Peyer's patch (tissue), 4 donors: ENCODE data around the gene CRYL1. TPM values are rescaled to one million over a fixed set of nuclear protein-coding genes. Genes with fewer than 3 reads are reported as not detected.

Experiments used
- DNase-seq, 3 donors: peaks; one replicate each; pipeline ENCODE4 v3.0.0-alpha.2; 2017 to 2019
- H3K27ac ChIP-seq, 4 donors: fragments of 200-600 bp; sonication (generic); one replicate each; pipeline ENCODE4 v1.5.1; 2016 to 2019
- H3K27me3 ChIP-seq, 2 donors: fragments of 200-600 bp; sonication (generic); one replicate each; pipeline ENCODE4 v1.5.1; 2019
- H3K36me3 ChIP-seq, 3 donors: fragments of 200-600 bp; sonication (generic); one replicate each; pipeline ENCODE4 v1.5.1; 2016 to 2019
- H3K4me1 ChIP-seq, 4 donors: fragments of 200-600 bp; sonication (generic); one replicate each; pipeline ENCODE4 v1.5.1; 2016 to 2019
- H3K4me3 ChIP-seq, 4 donors: fragments of 200-600 bp; sonication (generic); 1 replicate in 3 of 4; 2 replicates in 1 of 4; pipeline ENCODE4 v1.5.1; 2016 to 2019; ENCODE audit warnings: mild to moderate bottlenecking in 1 of 4
- H3K9me3 ChIP-seq, 4 donors: fragments of 200-600 bp; sonication (generic); one replicate each; pipeline ENCODE4 v1.5.1; 2016 to 2019; ENCODE audit warnings: mild to moderate bottlenecking in 1 of 4
- POLR2A ChIP-seq, 2 donors: fragments of 450-650 bp; IDR thresholded peaks; one replicate each; pipeline ENCODE4 v1.5.1; 2017; ENCODE audit warnings: antibody characterized with exemption in 2 of 2, mild to moderate bottlenecking in 2 of 2, moderate library complexity in 2 of 2
- total RNA-seq, 4 donors: library from RNA; depleted of rRNA; stranded (reverse); fragments of >200 nt; gene quantifications; one replicate each; pipeline ENCODE4 v1.1.0, GENCODE V29; 2016
- TF ChIP-seq, protein P1 (sequence below), 6 experiments: fragments of 450-650 bp in 4 of 6; fragments of 200-600 bp in 2 of 6; sonication (generic) in 1 of 6; IDR thresholded peaks; one replicate each; pipeline ENCODE4 v1.5.1; 2017 to 2019; ENCODE audit warnings: antibody characterized with exemption in 6 of 6, mild to moderate bottlenecking in 3 of 6, moderate library complexity in 1 of 6

CRYL1 gene
- total RNA-seq, 4 donors from 2014 or later, result 81.7 to 357 (median 299) TPM

DNA sequence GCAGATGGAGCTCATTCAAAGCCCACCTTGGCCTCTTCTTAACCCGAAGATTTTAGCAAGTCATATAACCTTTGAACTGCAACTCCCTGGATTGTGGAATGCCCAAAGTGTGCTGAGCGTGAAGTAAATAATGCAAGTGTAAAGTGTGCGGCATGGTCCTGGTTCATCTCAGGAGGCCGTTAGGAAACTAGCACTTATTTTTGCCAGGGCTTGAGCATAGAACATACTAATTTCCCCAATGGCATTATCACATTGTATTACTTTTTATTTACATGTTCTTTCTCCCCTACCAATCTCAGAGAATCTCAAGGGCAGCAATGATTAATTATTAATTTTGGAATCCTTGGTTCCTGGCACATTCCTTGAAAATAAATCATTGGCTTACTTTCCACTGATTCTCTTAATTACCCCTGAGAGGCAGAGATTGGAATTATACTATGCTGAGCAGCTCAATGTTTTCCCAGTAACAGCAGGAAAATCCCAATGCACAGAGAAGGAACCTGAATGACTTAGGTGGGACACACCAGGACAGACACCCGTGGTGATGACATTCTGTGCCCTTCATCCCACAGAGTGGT is 164.7 kb downstream of the CRYL1 start:
- Histone ChIP-seq H3K4me1 (no peaks in the 10 kb centered on the region), H3K36me3 (no peaks in the 10 kb centered on the region), H3K9me3 (no peaks in the 10 kb centered on the region), H3K4me3 (no peak overlapping the region), H3K27ac (no peak overlapping the region), H3K27me3 (no peaks in the 10 kb centered on the region)
- TF ChIP-seq, protein P1, sequence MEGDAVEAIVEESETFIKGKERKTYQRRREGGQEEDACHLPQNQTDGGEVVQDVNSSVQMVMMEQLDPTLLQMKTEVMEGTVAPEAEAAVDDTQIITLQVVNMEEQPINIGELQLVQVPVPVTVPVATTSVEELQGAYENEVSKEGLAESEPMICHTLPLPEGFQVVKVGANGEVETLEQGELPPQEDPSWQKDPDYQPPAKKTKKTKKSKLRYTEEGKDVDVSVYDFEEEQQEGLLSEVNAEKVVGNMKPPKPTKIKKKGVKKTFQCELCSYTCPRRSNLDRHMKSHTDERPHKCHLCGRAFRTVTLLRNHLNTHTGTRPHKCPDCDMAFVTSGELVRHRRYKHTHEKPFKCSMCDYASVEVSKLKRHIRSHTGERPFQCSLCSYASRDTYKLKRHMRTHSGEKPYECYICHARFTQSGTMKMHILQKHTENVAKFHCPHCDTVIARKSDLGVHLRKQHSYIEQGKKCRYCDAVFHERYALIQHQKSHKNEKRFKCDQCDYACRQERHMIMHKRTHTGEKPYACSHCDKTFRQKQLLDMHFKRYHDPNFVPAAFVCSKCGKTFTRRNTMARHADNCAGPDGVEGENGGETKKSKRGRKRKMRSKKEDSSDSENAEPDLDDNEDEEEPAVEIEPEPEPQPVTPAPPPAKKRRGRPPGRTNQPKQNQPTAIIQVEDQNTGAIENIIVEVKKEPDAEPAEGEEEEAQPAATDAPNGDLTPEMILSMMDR (IDR thresholded peaks at IDR 0.05), result no peak
- TF ChIP-seq POLR2A (IDR thresholded peaks at IDR 0.05), result no peak
- DNase-seq, result no peak

DNA sequence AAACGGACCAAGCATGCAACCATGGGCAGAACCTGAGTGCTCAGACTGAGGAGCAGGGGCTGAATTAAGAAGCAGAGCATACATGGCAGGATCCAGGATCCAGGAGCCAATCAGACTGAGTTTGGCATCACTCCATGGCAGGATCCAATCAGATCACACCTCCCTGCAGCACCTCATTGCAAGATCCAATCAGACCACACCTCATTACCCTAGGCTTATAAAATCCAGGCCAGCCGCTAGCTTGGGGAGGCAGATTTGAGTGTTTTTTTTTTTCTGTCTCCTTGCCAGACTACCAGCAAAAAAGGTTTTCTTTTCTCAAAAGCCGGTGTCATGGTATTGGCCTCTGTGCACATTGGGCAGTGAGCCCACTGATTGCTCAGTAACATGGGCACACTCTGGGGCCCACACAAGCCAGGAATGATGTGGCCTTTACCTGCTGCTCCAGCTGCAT is 165.6 kb downstream of the CRYL1 start:
- no peaks in the 10 kb centered on the region for H3K27me3 ChIP-seq
- no peak for DNase-seq
- TF ChIP-seq POLR2A (IDR thresholded peaks at IDR 0.05), result no peak
- TF ChIP-seq, protein P1 (IDR thresholded peaks at IDR 0.05), result no peak
- H3K4me1 ChIP-seq, result no peaks in the 10 kb centered on the region
- H3K9me3 ChIP-seq, result no peaks in the 10 kb centered on the region
- no peaks in the 10 kb centered on the region for H3K36me3 ChIP-seq
- no peak overlapping the region for H3K27ac ChIP-seq
- H3K4me3 ChIP-seq, result no peak overlapping the region

- H3K4me1 ChIP-seq, result no peaks in the 10 kb centered on the region
- DNase-seq, result no peak
Observed at GRCh38 chr13:20359335-20359734, 166.3 kb downstream of the CRYL1 start.

DNA sequence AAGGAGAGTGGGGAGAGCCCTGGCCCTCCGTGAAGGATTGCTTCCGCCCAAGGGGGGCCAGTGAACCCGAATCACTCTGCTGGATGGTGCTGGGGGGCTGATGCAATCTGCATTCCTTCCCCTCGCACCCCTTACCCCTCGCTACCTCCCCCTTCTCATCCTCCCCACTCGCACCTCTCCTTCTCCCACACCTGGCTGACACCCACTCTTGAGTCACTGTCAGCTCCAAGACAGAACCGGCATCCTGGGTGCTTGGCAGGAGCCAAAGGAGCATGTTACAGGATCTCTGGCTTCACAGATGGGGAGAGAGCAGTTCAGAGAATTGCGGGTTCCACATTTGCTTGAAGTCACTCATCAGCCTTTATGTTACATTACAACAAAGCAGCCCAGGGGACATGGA is 167.6 kb downstream of the CRYL1 start:
- H3K4me1 ChIP-seq, result no peaks in the 10 kb centered on the region
- no peak for DNase-seq
- TF ChIP-seq, protein P1 (IDR thresholded peaks at IDR 0.05), result no peak
- TF ChIP-seq POLR2A (IDR thresholded peaks at IDR 0.05), result no peak

More at GRCh38 chr13:20359335-20359734, 166.3 kb downstream of the CRYL1 start:
- Histone ChIP-seq H3K36me3 (no peaks in the 10 kb centered on the region), H3K27me3 (no peaks in the 10 kb centered on the region), H3K9me3 (no peaks in the 10 kb centered on the region), H3K27ac (no peak overlapping the region), H3K4me3 (no peak overlapping the region)
- no peak for TF ChIP-seq POLR2A (IDR thresholded peaks at IDR 0.05)
- TF ChIP-seq, protein P1 (IDR thresholded peaks at IDR 0.05), result no peak

DNA sequence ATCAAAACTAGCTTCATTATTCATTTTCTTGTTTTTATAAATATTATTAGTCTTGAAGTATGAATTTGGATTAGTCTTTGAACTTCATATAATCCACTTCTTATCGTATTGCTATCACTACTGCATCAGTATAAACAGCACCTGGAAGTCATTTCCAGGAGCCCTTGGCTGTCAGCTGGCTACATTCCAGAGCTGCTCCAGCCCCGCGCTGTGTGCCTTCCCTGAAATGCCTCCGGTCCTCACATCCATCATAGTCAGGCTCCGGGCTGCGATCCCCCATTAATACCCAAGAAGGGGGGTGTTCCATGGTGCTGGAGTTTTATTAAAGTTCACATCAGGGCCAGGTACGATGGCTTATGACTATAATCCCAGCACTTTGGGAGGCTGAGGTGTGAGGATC is 169.2 kb downstream of the CRYL1 start:
- no peaks in the 10 kb centered on the region for H3K27me3 ChIP-seq
- H3K9me3 ChIP-seq, result no peaks in the 10 kb centered on the region
- DNase-seq, result no peak
- no peak overlapping the region for H3K4me3 ChIP-seq
- no peaks in the 10 kb centered on the region for H3K36me3 ChIP-seq
- TF ChIP-seq, protein P1 (IDR thresholded peaks at IDR 0.05), result no peak
- H3K4me1 ChIP-seq, result no peaks in the 10 kb centered on the region
- no peak overlapping the region for H3K27ac ChIP-seq

More for the DNA sequence above, 167.6 kb downstream of the CRYL1 start:
- H3K9me3 ChIP-seq, result no peaks in the 10 kb centered on the region
- H3K36me3 ChIP-seq, result no peaks in the 10 kb centered on the region
- H3K27me3 ChIP-seq, result no peaks in the 10 kb centered on the region
- H3K27ac ChIP-seq, result no peak overlapping the region
- no peak overlapping the region for H3K4me3 ChIP-seq

DNA sequence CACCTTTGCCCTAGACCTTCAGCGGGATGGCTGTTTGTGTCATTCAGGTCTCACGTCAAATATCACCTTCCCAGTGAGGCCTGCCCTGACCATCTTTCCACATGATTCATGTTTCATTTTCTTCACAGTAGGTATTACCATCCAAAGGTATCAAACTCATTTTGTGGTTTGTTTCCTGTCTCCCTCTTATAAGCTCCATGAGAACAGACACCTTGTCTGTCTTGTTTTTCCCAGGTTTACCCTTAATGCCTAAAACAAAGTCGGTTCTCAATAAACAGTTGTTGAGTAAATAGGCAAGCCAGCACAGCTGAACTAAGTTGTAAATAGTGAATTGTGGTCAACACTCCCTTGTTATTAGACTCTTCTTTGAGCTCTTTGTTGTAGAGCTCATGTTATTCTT is 170.9 kb downstream of the CRYL1 start:
- Histone ChIP-seq H3K27me3 (no peaks in the 10 kb centered on the region), H3K4me1 (no peaks in the 10 kb centered on the region), H3K9me3 (no peaks in the 10 kb centered on the region), H3K36me3 (no peaks in the 10 kb centered on the region), H3K27ac (no peak overlapping the region), H3K4me3 (no peak overlapping the region)
- DNase-seq, result no peak
- TF ChIP-seq POLR2A (IDR thresholded peaks at IDR 0.05), result no peak
